OCI-LY7 (cell line): ENCODE results near the gene LRP1B.

Experiments
- EZH2phosphoT487 ChIP-seq: fragments of 200-600 bp; sonication (generic); IDR thresholded peaks from 2 replicates; pipeline ENCODE4 v1.6.1; 2018; ENCODE audit warnings: low read depth, borderline replicate concordance, mild to moderate bottlenecking, mixed run types, antibody characterized with exemption, low read length, moderate library complexity, mixed read lengths
- TF ChIP-seq, protein P1 (sequence below): fragments of 200-600 bp; sonication (generic); conservative IDR thresholded peaks from 2 replicates; pipeline ENCODE4 v1.5.1; 2014; ENCODE audit warnings: mild to moderate bottlenecking, antibody characterized with exemption, low read length, moderate library complexity, mixed read lengths

DNA sequence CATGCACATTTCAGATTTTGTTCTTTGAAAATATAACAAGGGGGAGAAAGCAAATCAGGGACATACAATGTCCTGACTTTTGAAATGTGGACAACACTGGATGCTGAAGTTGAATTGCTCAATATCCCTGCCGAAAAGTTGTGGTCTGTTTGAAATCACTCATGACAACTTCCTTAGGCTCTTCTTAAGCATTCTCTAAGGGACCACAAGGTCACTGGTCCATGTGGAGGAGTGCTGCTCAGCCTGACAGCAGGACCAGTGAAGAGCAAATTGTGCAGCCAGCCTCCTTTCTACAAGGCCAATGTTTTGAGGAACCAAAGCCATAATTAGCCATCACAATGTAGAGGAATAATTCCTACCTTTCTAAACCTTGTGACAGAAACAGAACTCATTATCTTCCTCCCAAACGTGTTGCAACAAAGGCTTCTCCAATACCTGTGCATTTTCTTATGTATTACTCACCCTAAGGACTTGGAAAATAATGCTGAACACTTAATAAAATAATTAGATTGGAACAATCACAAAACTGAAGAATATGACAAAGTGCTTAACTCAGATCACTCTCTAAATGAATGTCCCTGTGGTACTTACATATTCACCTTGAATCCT, 1873.0 kb downstream of the LRP1B start:
- TF ChIP-seq, protein P1, sequence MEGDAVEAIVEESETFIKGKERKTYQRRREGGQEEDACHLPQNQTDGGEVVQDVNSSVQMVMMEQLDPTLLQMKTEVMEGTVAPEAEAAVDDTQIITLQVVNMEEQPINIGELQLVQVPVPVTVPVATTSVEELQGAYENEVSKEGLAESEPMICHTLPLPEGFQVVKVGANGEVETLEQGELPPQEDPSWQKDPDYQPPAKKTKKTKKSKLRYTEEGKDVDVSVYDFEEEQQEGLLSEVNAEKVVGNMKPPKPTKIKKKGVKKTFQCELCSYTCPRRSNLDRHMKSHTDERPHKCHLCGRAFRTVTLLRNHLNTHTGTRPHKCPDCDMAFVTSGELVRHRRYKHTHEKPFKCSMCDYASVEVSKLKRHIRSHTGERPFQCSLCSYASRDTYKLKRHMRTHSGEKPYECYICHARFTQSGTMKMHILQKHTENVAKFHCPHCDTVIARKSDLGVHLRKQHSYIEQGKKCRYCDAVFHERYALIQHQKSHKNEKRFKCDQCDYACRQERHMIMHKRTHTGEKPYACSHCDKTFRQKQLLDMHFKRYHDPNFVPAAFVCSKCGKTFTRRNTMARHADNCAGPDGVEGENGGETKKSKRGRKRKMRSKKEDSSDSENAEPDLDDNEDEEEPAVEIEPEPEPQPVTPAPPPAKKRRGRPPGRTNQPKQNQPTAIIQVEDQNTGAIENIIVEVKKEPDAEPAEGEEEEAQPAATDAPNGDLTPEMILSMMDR, result no peak
- TF ChIP-seq EZH2phosphoT487, result no peak
